Vagina (tissue), 2 donors: ENCODE data around the gene ZSWIM4. TPM values are rescaled to one million over a fixed set of nuclear protein-coding genes. Genes with fewer than 3 reads are reported as not detected.
A peak's percentile ranks its signal among the peaks of the same experiment; 100 is the strongest.

Experiments
- DNase-seq, 2 donors: peaks; one replicate each; pipeline ENCODE4 v3.0.0-alpha.2; 2017; ENCODE audit errors: extremely low spot score in 2 of 2
- H3K27ac ChIP-seq: fragments of 200-600 bp; sonication (generic); one replicate; pipeline ENCODE4 v1.5.1; 2019
- H3K27me3 ChIP-seq: fragments of 200-600 bp; sonication (generic); one replicate; pipeline ENCODE4 v1.5.1; 2019
- H3K36me3 ChIP-seq, 2 donors: fragments of 200-600 bp; sonication (generic); one replicate each; pipeline ENCODE4 v1.5.1; 2017 to 2019
- H3K4me1 ChIP-seq: fragments of 200-600 bp; sonication (generic); one replicate; pipeline ENCODE4 v1.5.1; 2019
- H3K4me3 ChIP-seq, 2 donors: fragments of 200-600 bp; sonication (generic); 1 replicate in 1 of 2; 2 replicates in 1 of 2; pipeline ENCODE4 v1.5.1; 2016 to 2019
- H3K9me3 ChIP-seq: fragments of 200-600 bp; sonication (generic); one replicate; pipeline ENCODE4 v1.5.1; 2019
- POLR2A ChIP-seq, 2 donors: fragments of 450-650 bp; IDR thresholded peaks; one replicate each; pipeline ENCODE4 v1.6.1; 2017; ENCODE audit warnings: antibody characterized with exemption in 2 of 2, mild to moderate bottlenecking in 2 of 2, moderate library complexity in 2 of 2
- POLR2AphosphoS5 ChIP-seq, 2 donors: sonication (generic); formaldehyde crosslinking; IDR thresholded peaks; one replicate each; pipeline ENCODE4 v1.9.0; 2017; ENCODE audit warnings: antibody characterized with exemption in 2 of 2, mild to moderate bottlenecking in 2 of 2, low read depth in 1 of 2; ENCODE audit not compliant: insufficient read depth in 1 of 2
- intact Hi-C: fragments of 100-400 bp; cut with DNase I; formaldehyde crosslinking; loops from one replicate; pipeline ENCODE4 v1.15.1; 2023
- total RNA-seq: library from RNA; depleted of rRNA; stranded (reverse); fragments of >200 nt; gene quantifications from one replicate; pipeline ENCODE4 v1.2.3, GENCODE V29; 2016
- TF ChIP-seq, protein P1 (sequence below), 3 experiments: fragments of 450-650 bp in 2 of 3; fragments of 200-600 bp in 1 of 3; sonication (generic) in 1 of 3; IDR thresholded peaks; one replicate each; pipeline ENCODE4 v1.5.1; 2017 to 2019; ENCODE audit warnings: antibody characterized with exemption in 3 of 3, mild to moderate bottlenecking in 2 of 3, moderate library complexity in 2 of 3

ZSWIM4 gene
- total RNA-seq, 1 donor from 2014 or later: 13.0 TPM

DNA sequence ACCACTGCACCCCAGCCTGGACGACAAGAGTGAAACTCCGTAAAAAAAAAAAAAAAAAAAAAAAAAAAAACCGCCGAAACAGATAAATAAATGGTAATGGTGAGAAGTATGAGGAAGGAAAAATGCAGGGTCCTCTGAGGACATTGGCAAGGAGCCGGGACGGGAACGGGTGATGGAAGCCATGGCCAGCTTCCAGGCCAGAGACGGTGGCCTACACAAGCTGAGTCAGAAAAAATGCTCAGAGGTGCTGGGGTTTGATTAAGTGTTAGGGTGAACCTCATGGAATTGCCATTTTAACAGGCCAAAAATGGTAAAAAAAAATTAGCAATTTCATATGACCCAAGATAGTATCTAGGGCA lies 866 bp upstream of the ZSWIM4 start:
- H3K4me1 ChIP-seq: peaks cover 36% of the 10 kb centered on the region
- DNase-seq: no peak
- H3K27ac ChIP-seq: peak overlapping the region; percentile 94
- H3K36me3 ChIP-seq: no peaks in the 10 kb centered on the region
- no peaks in the 10 kb centered on the region for H3K9me3 ChIP-seq
- H3K4me3 ChIP-seq: peak overlapping the region; percentile 65 to 94
- H3K27me3 ChIP-seq: no peaks in the 10 kb centered on the region
- intact Hi-C loops: no loop called here
- TF ChIP-seq POLR2A (IDR thresholded peaks at IDR 0.05): no peak
- TF ChIP-seq, protein P1, sequence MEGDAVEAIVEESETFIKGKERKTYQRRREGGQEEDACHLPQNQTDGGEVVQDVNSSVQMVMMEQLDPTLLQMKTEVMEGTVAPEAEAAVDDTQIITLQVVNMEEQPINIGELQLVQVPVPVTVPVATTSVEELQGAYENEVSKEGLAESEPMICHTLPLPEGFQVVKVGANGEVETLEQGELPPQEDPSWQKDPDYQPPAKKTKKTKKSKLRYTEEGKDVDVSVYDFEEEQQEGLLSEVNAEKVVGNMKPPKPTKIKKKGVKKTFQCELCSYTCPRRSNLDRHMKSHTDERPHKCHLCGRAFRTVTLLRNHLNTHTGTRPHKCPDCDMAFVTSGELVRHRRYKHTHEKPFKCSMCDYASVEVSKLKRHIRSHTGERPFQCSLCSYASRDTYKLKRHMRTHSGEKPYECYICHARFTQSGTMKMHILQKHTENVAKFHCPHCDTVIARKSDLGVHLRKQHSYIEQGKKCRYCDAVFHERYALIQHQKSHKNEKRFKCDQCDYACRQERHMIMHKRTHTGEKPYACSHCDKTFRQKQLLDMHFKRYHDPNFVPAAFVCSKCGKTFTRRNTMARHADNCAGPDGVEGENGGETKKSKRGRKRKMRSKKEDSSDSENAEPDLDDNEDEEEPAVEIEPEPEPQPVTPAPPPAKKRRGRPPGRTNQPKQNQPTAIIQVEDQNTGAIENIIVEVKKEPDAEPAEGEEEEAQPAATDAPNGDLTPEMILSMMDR (IDR thresholded peaks at IDR 0.05): no peak
- no peak for TF ChIP-seq POLR2AphosphoS5 (IDR thresholded peaks at IDR 0.05; ENCODE audit: insufficient read depth in 1 of 2, low read depth in 1 of 2)

GRCh38 chr19:13795595-13796300 lies 505 bp downstream of the ZSWIM4 start:
- H3K9me3 ChIP-seq: no peaks in the 10 kb centered on the region
- H3K36me3 ChIP-seq: no peaks in the 10 kb centered on the region
- peak overlapping the region; percentile 65 to 94 for H3K4me3 ChIP-seq
- H3K4me1 ChIP-seq: peaks cover 35% of the 10 kb centered on the region
- intact Hi-C loops: loop anchor here (5.0 kb wide), 2 partner anchors 37 to 62 kb away; no protein-coding TSS in a partner anchor
- TF ChIP-seq, protein P1 (IDR thresholded peaks at IDR 0.05): no peak
- TF ChIP-seq POLR2A (IDR thresholded peaks at IDR 0.05) (no peak), POLR2AphosphoS5 (IDR thresholded peaks at IDR 0.05; ENCODE audit: insufficient read depth in 1 of 2, low read depth in 1 of 2) (no peak)
- no peaks in the 10 kb centered on the region for H3K27me3 ChIP-seq
- DNase-seq: no peak
- peak overlapping the region; percentile 94 for H3K27ac ChIP-seq

DNA sequence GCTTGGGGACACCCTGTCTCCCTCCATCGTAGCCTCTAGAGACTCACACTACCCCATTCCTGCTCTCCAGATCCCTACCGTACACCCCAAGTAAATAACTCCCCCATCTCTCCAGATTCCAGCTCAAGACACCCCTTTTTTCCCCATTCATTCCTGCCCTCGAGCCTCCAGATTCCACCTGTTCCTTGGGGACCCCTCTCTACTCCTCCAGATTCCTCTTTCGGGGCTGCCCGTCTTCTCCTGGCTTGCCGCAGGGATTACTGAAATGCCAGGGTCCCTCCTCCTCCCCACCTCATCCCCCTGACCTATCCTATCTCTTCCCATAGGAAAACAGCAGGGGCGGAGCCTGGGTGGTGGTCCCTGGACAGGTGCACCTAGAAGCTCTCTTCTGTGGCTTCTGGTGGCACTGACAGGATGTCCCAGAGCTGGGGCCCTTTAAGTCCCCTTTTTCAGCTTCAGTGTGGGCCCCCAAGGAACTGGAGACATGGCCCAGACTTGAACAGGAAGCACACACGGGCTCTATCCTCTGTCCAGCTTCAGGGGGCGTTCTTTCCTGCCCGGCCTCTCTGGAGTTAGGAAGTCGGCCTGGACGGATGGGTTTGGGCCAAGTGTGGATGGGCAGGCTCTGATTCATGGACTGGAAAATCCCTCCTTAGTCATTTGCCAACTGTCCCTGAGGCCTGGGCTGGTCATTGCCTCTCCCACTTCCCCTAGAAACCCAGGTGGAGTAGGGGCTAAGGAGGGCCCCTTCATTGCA lies 1.2 kb downstream of the ZSWIM4 start:
- Histone ChIP-seq H3K9me3 (no peaks in the 10 kb centered on the region), H3K36me3 (no peaks in the 10 kb centered on the region), H3K27me3 (no peaks in the 10 kb centered on the region), H3K27ac (peak overlapping the region; percentile 94), H3K4me3 (peak overlapping the region; percentile 65 to 94), H3K4me1 (peaks cover 35% of the 10 kb centered on the region)
- intact Hi-C loops: loop anchor here (5.0 kb wide), 2 partner anchors 36 to 61 kb away; no protein-coding TSS in a partner anchor
- TF ChIP-seq POLR2AphosphoS5 (IDR thresholded peaks at IDR 0.05; ENCODE audit: insufficient read depth in 1 of 2, low read depth in 1 of 2) (peak; percentile 55 to 56), POLR2A (IDR thresholded peaks at IDR 0.05) (no peak)
- TF ChIP-seq, protein P1 (IDR thresholded peaks at IDR 0.05): no peak
- no peak for DNase-seq

DNA sequence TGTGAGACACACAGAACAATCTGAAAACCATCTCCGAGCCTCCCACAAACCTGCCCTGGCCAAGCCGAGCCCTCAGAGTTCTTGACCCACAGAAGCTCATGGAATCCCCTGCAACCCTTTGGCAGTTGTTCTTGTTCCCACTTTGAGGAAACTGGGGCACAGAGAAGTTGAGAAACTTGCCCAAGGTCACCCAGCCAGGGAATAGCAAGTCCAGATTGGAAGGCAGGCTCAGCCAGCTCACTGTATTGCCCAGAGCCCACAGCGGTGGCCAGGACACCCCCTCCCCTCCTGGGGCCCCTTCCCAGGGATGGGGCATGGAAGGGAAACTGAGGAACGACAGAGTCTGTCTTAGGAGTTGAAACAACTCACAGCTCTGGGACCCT lies 1.8 kb downstream of the ZSWIM4 start:
- Histone ChIP-seq H3K9me3 (no peaks in the 10 kb centered on the region), H3K36me3 (no peaks in the 10 kb centered on the region), H3K27me3 (no peaks in the 10 kb centered on the region), H3K4me3 (peak overlapping the region in 1 of 2 donors; percentile 65), H3K27ac (peak overlapping the region; percentile 94), H3K4me1 (peaks cover 35% of the 10 kb centered on the region)
- TF ChIP-seq, protein P1 (IDR thresholded peaks at IDR 0.05): no peak
- TF ChIP-seq POLR2A (IDR thresholded peaks at IDR 0.05) (no peak), POLR2AphosphoS5 (IDR thresholded peaks at IDR 0.05; ENCODE audit: insufficient read depth in 1 of 2, low read depth in 1 of 2) (no peak)
- intact Hi-C loops: loop anchor here (5.0 kb wide), 2 partner anchors 35 to 60 kb away; no protein-coding TSS in a partner anchor
- DNase-seq: no peak
